Spleen (tissue), 7 donors: ENCODE results near the gene SMG6.

Experiments
- CTCF ChIP-seq, 11 experiments: fragments of 200-600 bp in 7 of 11; fragments of 450-650 bp in 4 of 11; sonication (generic) in 4 of 11; IDR thresholded peaks in 8 of 11; conservative IDR thresholded peaks in 3 of 11; 1 replicate in 7 of 11; 2 replicates in 4 of 11; pipeline versions ENCODE4 v1.4.0 to v1.8.0; 2016 to 2021; ENCODE audit warnings: antibody characterized with exemption in 11 of 11, inconsistent platforms in 4 of 11, mild to moderate bottlenecking in 1 of 11
- POLR2A ChIP-seq, 3 donors: fragments of 450-650 bp; IDR thresholded peaks; one replicate each; pipeline ENCODE4 v1.5.1; 2017; ENCODE audit warnings: antibody characterized with exemption in 3 of 3, mild to moderate bottlenecking in 1 of 3
- donor health status: DM: no; HTN: no; CAD: no; lungs with moderate emphysema.
- donor health status: DM: no; HTN: no; CAD: no.
- donor health status: DM: no; HTN: no; CAD: no.

GRCh38 chr17:2084036-2084765 is 219.4 kb downstream of the SMG6 start:
- TF ChIP-seq CTCF (IDR thresholded peaks at IDR 0.05 in 8 of 11, conservative IDR thresholded peaks at IDR 0.05 in 3 of 11), result no peak
- TF ChIP-seq POLR2A (IDR thresholded peaks at IDR 0.05), result no peak
